K562 (cell line): ENCODE data around the gene WIPF3. TPM values are rescaled to one million over a fixed set of nuclear protein-coding genes. Genes with fewer than 3 reads are reported as not detected.

Experiments used
- ATAC-seq: fragments of 200-7000 bp; cut with Tn5 transposase; 3 replicates; pipeline ENCODE4 v1.9.1; 2020; ENCODE audit warnings: moderate library complexity
- BruUV-seq: library from RNA; stranded (reverse); fragments of 400-500 nt; replicated peaks from 2 replicates; lab custom pipeline; 2021; lab: Mats Ljungman, UMichigan
- CTCF ChIA-PET: fragments of 300-600 bp; formaldehyde crosslinking; extraction: SDS; loops from one replicate; lab custom pipeline; 2021; ENCODE audit warnings: low intra/inter-chr PET ratio; lab: Yijun Ruan, JAX
- POLR2A ChIA-PET: fragments of 300-600, 350-650 bp; sonication (Branson Sonifier 250); formaldehyde crosslinking; extraction: SDS; loops from one replicate; lab custom pipeline; 2021; ENCODE audit warnings: antibody characterized with exemption, inconsistent platforms; lab: Yijun Ruan, JAX
- DNase-seq, 4 experiments: peaks; one replicate each; pipeline versions ENCODE4 v3.0.0 to v3.0.0-alpha.2; 2011 to 2018; ENCODE audit warnings: low spot score in 3 of 4, mixed read lengths in 3 of 4; ENCODE audit errors: extremely low read depth in 1 of 4
- FAIRE-seq: peaks from 2 replicates; lab custom pipeline; 2011; peaks lifted over from hg19 to GRCh38; lab: Jason Lieb, UNC
- H2AFZ ChIP-seq: 2 replicates; pipeline ENCODE4 v1.6.0; 2011; ENCODE audit warnings: low read depth, low read length, control low read depth, inconsistent platforms
- H3K27ac ChIP-seq: fragments of 200-600 bp; 3 replicates; pipeline ENCODE4 v1.8.0; 2011; ENCODE audit warnings: low read depth, mild to moderate bottlenecking, control low read depth, inconsistent platforms, low read length, moderate library complexity, mixed read lengths; ENCODE audit errors: extremely low read depth
- H3K27me3 ChIP-seq, 2 experiments: fragments of 300-600 bp in 1 of 2; 2 replicates in 1 of 2; 3 replicates in 1 of 2; pipeline versions ENCODE4 v1.6.0 to v1.8.0; 2011; ENCODE audit warnings: inconsistent platforms in 2 of 2, low read length in 2 of 2, mild to moderate bottlenecking in 1 of 2, mixed read lengths in 1 of 2, moderate library complexity in 1 of 2; ENCODE audit not compliant: control insufficient read depth in 2 of 2, insufficient read depth in 2 of 2
- H3K36me3 ChIP-seq: fragments of 300-600 bp; 3 replicates; pipeline ENCODE4 v1.8.0; 2011; ENCODE audit warnings: mild to moderate bottlenecking, low read length, inconsistent platforms; ENCODE audit not compliant: control insufficient read depth, insufficient read depth
- H3K4me1 ChIP-seq, 2 experiments: fragments of 200-600 bp in 1 of 2; replicated peaks in 1 of 2; 2 replicates in 1 of 2; 3 replicates in 1 of 2; pipeline versions ENCODE4 v1.5.1 to v1.8.0; 2011; ENCODE audit warnings: inconsistent platforms in 2 of 2, low read length in 2 of 2, mild to moderate bottlenecking in 1 of 2, mixed read lengths in 1 of 2, moderate library complexity in 1 of 2; ENCODE audit not compliant: control insufficient read depth in 2 of 2, insufficient read depth in 2 of 2
- H3K4me2 ChIP-seq: 2 replicates; pipeline ENCODE4 v1.6.1; 2011; ENCODE audit warnings: low read length, control low read depth, inconsistent platforms, mixed read lengths; ENCODE audit not compliant: insufficient read depth
- H3K4me3 ChIP-seq: fragments of 200-600 bp; sonication (generic), shearing (Covaris generic); 2 replicates; pipeline ENCODE4 v1.5.1; 2016; ENCODE audit warnings: control low read depth, inconsistent platforms
- H3K79me2 ChIP-seq: fragments of 200-600 bp; 3 replicates; pipeline ENCODE4 v1.8.0; 2011; ENCODE audit warnings: low read length, inconsistent platforms; ENCODE audit not compliant: control insufficient read depth, insufficient read depth
- H3K9ac ChIP-seq, 2 experiments: 2 replicates each; pipeline versions ENCODE4 v1.6.0 to v1.6.1; 2011; ENCODE audit warnings: low read depth in 2 of 2, low read length in 2 of 2, control low read depth in 1 of 2, inconsistent platforms in 1 of 2, mild to moderate bottlenecking in 1 of 2, mixed read lengths in 1 of 2; ENCODE audit not compliant: insufficient read depth in 1 of 2
- H3K9me1 ChIP-seq: one replicate; pipeline ENCODE4 v1.6.0; 2011; ENCODE audit warnings: inconsistent platforms, mild to moderate bottlenecking, low read length, moderate library complexity; ENCODE audit not compliant: control insufficient read depth, insufficient read depth
- H3K9me3 ChIP-seq: replicated peaks from 2 replicates; pipeline ENCODE4 v1.5.1; 2011; ENCODE audit warnings: low read depth, low read length, inconsistent platforms; ENCODE audit not compliant: control insufficient read depth, insufficient read depth
- H4K20me1 ChIP-seq: replicated peaks from 2 replicates; pipeline ENCODE4 v1.6.1; 2011; ENCODE audit warnings: low read length, inconsistent platforms, mixed read lengths; ENCODE audit not compliant: control insufficient read depth, insufficient read depth
- KLF13 ChIP-seq: fragments of 450-650 bp; IDR thresholded peaks from 2 replicates; pipeline ENCODE4 v1.6.1; 2016; ENCODE audit warnings: missing genetic modification characterization, low read depth, mild to moderate bottlenecking, missing compliant biosample characterization, moderate library complexity, borderline replicate concordance
- MBD2 ChIP-seq: sonication (generic); IDR thresholded peaks from 2 replicates; pipeline ENCODE4 v1.6.1; 2016; ENCODE audit warnings: low read depth, borderline replicate concordance
- NR3C1 ChIP-seq: sonication (generic); formaldehyde crosslinking; IDR thresholded peaks from 2 replicates; pipeline ENCODE4 v1.8.1; 2022; ENCODE audit warnings: missing genetic modification reagents
- PTBP1 ChIP-seq: fragments of 200-400 bp; formaldehyde crosslinking; IDR thresholded peaks from 2 replicates; pipeline ENCODE4 v1.6.1; 2017; ENCODE audit warnings: low read depth, low read length
- SPI1 ChIP-seq: IDR thresholded peaks from 2 replicates; pipeline ENCODE4 v1.6.1; 2011; ENCODE audit warnings: low read depth, low read length, control low read depth, borderline replicate concordance
- ZNF263 ChIP-seq: sonication (generic); formaldehyde crosslinking; IDR thresholded peaks from 2 replicates; pipeline ENCODE4 v1.8.0; 2022; ENCODE audit warnings: mild to moderate bottlenecking, missing genetic modification reagents, borderline replicate concordance
- ZNF644 ChIP-seq: fragments of 200-800 bp; sonication (Bioruptor generic); IDR thresholded peaks from 2 replicates; pipeline ENCODE4 v1.6.1; 2016; ENCODE audit warnings: low read depth, missing genetic modification characterization, missing compliant biosample characterization
- WGBS: fragments of 100-300 bp; shearing (Covaris generic); methylation state at CpG from one replicate; pipeline ENCODE4 v1.1.6; 2016; ENCODE audit warnings: low coverage, mixed read lengths; ENCODE audit not compliant: insufficient coverage; ENCODE audit errors: missing lambda C conversion rate; 5-methylcytosine and 5-hydroxymethylcytosine counted together
- in situ Hi-C: fragments of 300-500 bp; cut with MboI; formaldehyde crosslinking; loops from 4 replicates; pipeline ENCODE4 v1.15.0; 2018; ENCODE audit warnings: inconsistent platforms, mixed read lengths
- intact Hi-C: fragments of 100-400 bp; cut with micrococcal nuclease; formaldehyde crosslinking; loops from 2 replicates; pipeline ENCODE4 v1.14.2; 2022
- polyA plus RNA-seq, 8 experiments: library from polyadenylated mRNA; depleted of rRNA in 4 of 8; stranded (reverse) in 5 of 8; unstranded in 3 of 8; fragments of >200 nt; fragmentation: Nextera tagmentation in 2 of 8; fragmentation: Illumina TruSeq in 1 of 8; extraction: Ambion mirVana in 2 of 8; extraction: Trizol in 1 of 8; gene quantifications; 2 replicates each; pipeline versions ENCODE4 v1.2.1 to v1.2.3, GENCODE V29; 2011 to 2014; ENCODE audit warnings: inconsistent platforms in 1 of 8, missing spikeins in 1 of 8
- total RNA-seq, 7 experiments: library from RNA; depleted of rRNA in 6 of 7; stranded (reverse); fragments of >200 nt in 6 of 7; fragmentation: Illumina TruSeq in 2 of 7; extraction: Trizol in 2 of 7; gene quantifications; 2 replicates each; pipeline versions ENCODE4 v1.2.1 to v1.2.3, GENCODE V29; 2011 to 2021; ENCODE audit warnings: low replicate concordance in 1 of 7
- TF ChIP-seq, protein P1 (sequence below): sonication (generic); IDR thresholded peaks from 2 replicates; pipeline ENCODE4 v1.6.1; 2016
- TF ChIP-seq, protein P2 (sequence below): IDR thresholded peaks from 3 replicates; pipeline ENCODE4 v1.6.1; 2011; ENCODE audit warnings: borderline replicate concordance, mild to moderate bottlenecking; ENCODE audit not compliant: insufficient read length, insufficient read depth

The WIPF3 gene
- total and polyA plus RNA-seq, 9 of the 15 experiments (the other 6 are each of a cell fraction or from before 2014, with no cell fraction given), result 0.18 to 3.2 (median 1.7) TPM

GRCh38 chr7:29853072-29853471 lies 46.8 kb downstream of the WIPF3 start:
- CTCF ChIA-PET, result no interaction called here
- H3K27ac ChIP-seq, result no peak overlapping the region
- BruUV-seq, result no TSS peak
- H3K4me1 ChIP-seq, result peaks cover 0 to 2% of the 10 kb centered on the region in 2 experiments; a peak in 1 of 5 replicates
- WGBS, result 0% methylated on average over 2 of the region's 2 CpGs
- FAIRE-seq (no peak), ATAC-seq (no peak)
- no peak overlapping the region for H3K4me3 ChIP-seq
- H3K4me2 ChIP-seq, result no peak overlapping the region
- no peaks in the 10 kb centered on the region for H3K9me3 ChIP-seq
- H3K36me3 ChIP-seq, result no peaks in the 10 kb centered on the region
- intact Hi-C loops (no loop called here), in situ Hi-C loops (no loop called here)
- peaks cover 2 to 10% of the 10 kb centered on the region in 2 experiments; a peak in 3 of 5 replicates for H3K27me3 ChIP-seq
- TF ChIP-seq ZNF263 (CRISPR knock-in tag), result no peak
- TF ChIP-seq KLF13 (tag), result no peak
- TF ChIP-seq, protein P1, sequence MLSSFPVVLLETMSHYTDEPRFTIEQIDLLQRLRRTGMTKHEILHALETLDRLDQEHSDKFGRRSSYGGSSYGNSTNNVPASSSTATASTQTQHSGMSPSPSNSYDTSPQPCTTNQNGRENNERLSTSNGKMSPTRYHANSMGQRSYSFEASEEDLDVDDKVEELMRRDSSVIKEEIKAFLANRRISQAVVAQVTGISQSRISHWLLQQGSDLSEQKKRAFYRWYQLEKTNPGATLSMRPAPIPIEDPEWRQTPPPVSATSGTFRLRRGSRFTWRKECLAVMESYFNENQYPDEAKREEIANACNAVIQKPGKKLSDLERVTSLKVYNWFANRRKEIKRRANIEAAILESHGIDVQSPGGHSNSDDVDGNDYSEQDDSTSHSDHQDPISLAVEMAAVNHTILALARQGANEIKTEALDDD, result no peak
- TF ChIP-seq MBD2, result no peak
- TF ChIP-seq ZNF644 (tag), result no peak
- no peak for TF ChIP-seq PTBP1
- TF ChIP-seq SPI1, result 0 out of 2 replicates have a peak, but pooled peaks have one; percentile 19
- TF ChIP-seq, protein P2, sequence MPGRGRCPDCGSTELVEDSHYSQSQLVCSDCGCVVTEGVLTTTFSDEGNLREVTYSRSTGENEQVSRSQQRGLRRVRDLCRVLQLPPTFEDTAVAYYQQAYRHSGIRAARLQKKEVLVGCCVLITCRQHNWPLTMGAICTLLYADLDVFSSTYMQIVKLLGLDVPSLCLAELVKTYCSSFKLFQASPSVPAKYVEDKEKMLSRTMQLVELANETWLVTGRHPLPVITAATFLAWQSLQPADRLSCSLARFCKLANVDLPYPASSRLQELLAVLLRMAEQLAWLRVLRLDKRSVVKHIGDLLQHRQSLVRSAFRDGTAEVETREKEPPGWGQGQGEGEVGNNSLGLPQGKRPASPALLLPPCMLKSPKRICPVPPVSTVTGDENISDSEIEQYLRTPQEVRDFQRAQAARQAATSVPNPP, result no peak
- no peak for TF ChIP-seq NR3C1 (CRISPR knock-in tag)
- TF ChIP-seq, all 486 proteins: peak for 1
- Histone ChIP-seq H3K9ac (no peak overlapping the region), H3K79me2 (no peaks in the 10 kb centered on the region), H4K20me1 (no peaks in the 10 kb centered on the region), H3K9me1 (no peaks in the 10 kb centered on the region), H2AFZ (no peak overlapping the region)
- POLR2A ChIA-PET, result no interaction called here
- no peak for DNase-seq
